Measurements from ENCODE around the gene ZXDC. TPM values are rescaled to one million over a fixed set of nuclear protein-coding genes. Genes with fewer than 3 reads are reported as not detected.

ZXDC gene
- total and polyA plus RNA-seq, 2 donors from 2014 or later, result 11.4 to 44.8 TPM

DNA sequence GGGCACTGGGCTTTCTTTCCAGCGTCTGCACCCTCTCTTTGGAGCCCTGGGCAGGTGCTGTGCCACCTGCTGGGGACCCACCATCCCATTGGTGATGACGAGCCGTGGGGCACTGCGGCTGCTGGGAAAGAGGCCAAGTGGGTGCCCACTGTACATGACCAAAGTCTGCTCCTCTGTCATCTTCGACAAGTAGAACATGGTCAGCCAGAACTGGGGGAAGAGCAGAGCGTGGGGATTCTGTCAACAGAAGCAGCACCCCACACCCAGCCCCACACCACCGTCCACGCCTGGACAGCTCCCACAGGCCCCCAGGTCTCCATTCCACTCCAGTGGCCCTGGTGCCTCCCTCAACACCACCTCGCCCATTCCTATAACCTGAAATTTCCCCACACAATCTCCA is 32.2 kb upstream of the ZXDC start:
- Histone ChIP-seq H3K4me1 (ENCODE audit: control insufficient read depth in 2 of 3, insufficient read depth in 2 of 3, low read depth in 1 of 3, low read length in 3 of 3) (no peaks in the 10 kb centered on the region), H3K9ac (ENCODE audit: low read length in 3 of 3) (no peak overlapping the region), H3K27ac (ENCODE audit: low read depth in 2 of 2, low read length in 2 of 2) (no peak overlapping the region), H3K27me3 (ENCODE audit: control insufficient read depth, insufficient read depth, low read length) (no peaks in the 10 kb centered on the region), H3K9me3 (ENCODE audit: control insufficient read depth in 2 of 3, insufficient read depth in 1 of 3, low read length in 3 of 3) (no peaks in the 10 kb centered on the region), H3K36me3 (ENCODE audit: control insufficient read depth in 2 of 3, insufficient read depth in 3 of 3, low read length in 3 of 3) (no peaks in the 10 kb centered on the region), H3K4me3 (ENCODE audit: low read length in 3 of 3) (no peak overlapping the region)
- TF ChIP-seq, protein P1, sequence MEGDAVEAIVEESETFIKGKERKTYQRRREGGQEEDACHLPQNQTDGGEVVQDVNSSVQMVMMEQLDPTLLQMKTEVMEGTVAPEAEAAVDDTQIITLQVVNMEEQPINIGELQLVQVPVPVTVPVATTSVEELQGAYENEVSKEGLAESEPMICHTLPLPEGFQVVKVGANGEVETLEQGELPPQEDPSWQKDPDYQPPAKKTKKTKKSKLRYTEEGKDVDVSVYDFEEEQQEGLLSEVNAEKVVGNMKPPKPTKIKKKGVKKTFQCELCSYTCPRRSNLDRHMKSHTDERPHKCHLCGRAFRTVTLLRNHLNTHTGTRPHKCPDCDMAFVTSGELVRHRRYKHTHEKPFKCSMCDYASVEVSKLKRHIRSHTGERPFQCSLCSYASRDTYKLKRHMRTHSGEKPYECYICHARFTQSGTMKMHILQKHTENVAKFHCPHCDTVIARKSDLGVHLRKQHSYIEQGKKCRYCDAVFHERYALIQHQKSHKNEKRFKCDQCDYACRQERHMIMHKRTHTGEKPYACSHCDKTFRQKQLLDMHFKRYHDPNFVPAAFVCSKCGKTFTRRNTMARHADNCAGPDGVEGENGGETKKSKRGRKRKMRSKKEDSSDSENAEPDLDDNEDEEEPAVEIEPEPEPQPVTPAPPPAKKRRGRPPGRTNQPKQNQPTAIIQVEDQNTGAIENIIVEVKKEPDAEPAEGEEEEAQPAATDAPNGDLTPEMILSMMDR (IDR thresholded peaks at IDR 0.05; ENCODE audit: borderline replicate concordance, extremely low read depth, insufficient read depth), result no peak
- peak in 1 of 5 donors; percentile 58 for DNase-seq
- FAIRE-seq, result no peak
- intact Hi-C loops (cut with DNase I), result no loop called here

DNA sequence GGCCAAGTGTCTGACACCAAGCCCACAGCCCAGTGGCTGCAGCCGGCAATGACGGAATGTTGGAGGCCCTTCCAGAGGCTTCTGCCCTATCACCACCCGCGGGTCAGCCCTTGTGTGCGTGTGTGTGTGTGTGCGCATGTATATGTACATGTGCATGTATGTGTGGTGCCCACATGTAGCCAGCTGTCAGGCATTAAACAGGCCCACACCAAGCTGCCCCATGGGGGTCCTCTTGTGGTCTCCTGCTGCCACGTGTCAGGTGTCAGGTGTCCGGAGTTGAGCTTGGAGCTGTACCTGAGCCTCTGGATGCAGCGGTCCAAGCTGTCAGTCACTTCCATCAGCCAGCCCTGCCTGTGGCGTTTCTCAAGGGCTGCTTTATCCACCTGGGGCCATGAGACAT is 28.0 kb upstream of the ZXDC start:
- DNase-seq (no peak), FAIRE-seq (no peak)
- Histone ChIP-seq H3K36me3 (ENCODE audit: control insufficient read depth in 2 of 3, insufficient read depth in 3 of 3, low read length in 3 of 3) (no peaks in the 10 kb centered on the region), H3K4me1 (ENCODE audit: control insufficient read depth in 2 of 3, insufficient read depth in 2 of 3, low read depth in 1 of 3, low read length in 3 of 3) (no peaks in the 10 kb centered on the region), H3K9me3 (ENCODE audit: control insufficient read depth in 2 of 3, insufficient read depth in 1 of 3, low read length in 3 of 3) (no peaks in the 10 kb centered on the region), H3K4me3 (ENCODE audit: low read length in 3 of 3) (no peak overlapping the region), H3K27ac (ENCODE audit: low read depth in 2 of 2, low read length in 2 of 2) (no peak overlapping the region), H3K27me3 (ENCODE audit: control insufficient read depth, insufficient read depth, low read length) (no peaks in the 10 kb centered on the region), H3K9ac (ENCODE audit: low read length in 3 of 3) (no peak overlapping the region)
- TF ChIP-seq, protein P1 (IDR thresholded peaks at IDR 0.05; ENCODE audit: borderline replicate concordance, extremely low read depth, insufficient read depth), result no peak
- intact Hi-C loops (cut with DNase I), result no loop called here

DNA sequence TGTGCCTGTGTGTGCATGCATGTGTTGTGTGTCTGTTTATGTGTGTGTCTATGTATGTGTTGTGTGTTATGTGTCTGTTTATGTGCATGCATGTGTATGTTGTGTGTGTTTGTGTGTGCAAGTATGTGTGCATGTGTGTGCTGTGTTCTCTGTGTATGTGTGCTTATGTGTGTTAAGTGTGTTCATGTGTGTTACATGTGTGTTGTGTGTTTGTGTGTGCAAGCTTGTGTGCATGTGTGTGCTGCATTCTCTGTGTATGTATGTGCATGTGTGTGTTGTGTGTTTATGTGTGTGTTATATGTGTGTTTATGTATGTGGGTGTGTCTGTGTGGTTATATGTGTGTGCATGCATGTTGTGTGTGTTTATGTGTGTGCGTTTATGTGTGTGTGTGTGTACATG is 27.0 kb upstream of the ZXDC start:
- Histone ChIP-seq H3K9me3 (ENCODE audit: control insufficient read depth in 2 of 3, insufficient read depth in 1 of 3, low read length in 3 of 3) (no peaks in the 10 kb centered on the region), H3K27ac (ENCODE audit: low read depth in 2 of 2, low read length in 2 of 2) (no peak overlapping the region), H3K4me3 (ENCODE audit: low read length in 3 of 3) (peak overlapping the region in 1 of 3 donors; percentile 19), H3K36me3 (ENCODE audit: control insufficient read depth in 2 of 3, insufficient read depth in 3 of 3, low read length in 3 of 3) (no peaks in the 10 kb centered on the region), H3K4me1 (ENCODE audit: control insufficient read depth in 2 of 3, insufficient read depth in 2 of 3, low read depth in 1 of 3, low read length in 3 of 3) (no peaks in the 10 kb centered on the region), H3K27me3 (ENCODE audit: control insufficient read depth, insufficient read depth, low read length) (no peaks in the 10 kb centered on the region), H3K9ac (ENCODE audit: low read length in 3 of 3) (no peak overlapping the region)
- no peak for FAIRE-seq
- TF ChIP-seq, protein P1 (IDR thresholded peaks at IDR 0.05; ENCODE audit: borderline replicate concordance, extremely low read depth, insufficient read depth), result no peak
- intact Hi-C loops (cut with DNase I), result no loop called here
- DNase-seq, result no peak

DNA sequence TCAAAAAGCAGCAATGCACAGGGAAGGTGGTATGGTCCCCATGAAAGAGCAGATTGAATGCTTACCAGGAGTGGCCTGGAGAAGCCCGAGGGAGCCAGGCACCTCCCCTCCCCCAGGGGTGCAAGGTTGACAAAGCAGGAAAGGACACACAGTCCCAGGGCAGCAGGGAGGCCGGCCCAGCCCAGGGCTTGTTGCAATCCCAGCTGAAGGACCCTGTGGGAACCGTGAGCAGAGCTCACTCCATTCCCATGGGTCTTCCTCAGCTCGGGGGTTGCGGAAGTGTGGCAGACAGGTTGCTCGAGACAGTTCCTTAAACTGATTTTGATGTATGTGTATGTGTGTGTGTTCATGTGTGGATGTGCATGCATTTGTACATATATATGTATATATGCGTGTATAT is 26.0 kb upstream of the ZXDC start:
- no peak overlapping the region for H3K9ac ChIP-seq (ENCODE audit: low read length in 3 of 3)
- FAIRE-seq, result no peak
- peak in 1 of 5 donors; percentile 50 for DNase-seq
- H3K9me3 ChIP-seq (ENCODE audit: control insufficient read depth in 2 of 3, insufficient read depth in 1 of 3, low read length in 3 of 3), result no peaks in the 10 kb centered on the region
- TF ChIP-seq, protein P1 (IDR thresholded peaks at IDR 0.05; ENCODE audit: borderline replicate concordance, extremely low read depth, insufficient read depth), result no peak
- no peaks in the 10 kb centered on the region for H3K27me3 ChIP-seq (ENCODE audit: control insufficient read depth, insufficient read depth, low read length)
- no peak overlapping the region for H3K27ac ChIP-seq (ENCODE audit: low read depth in 2 of 2, low read length in 2 of 2)
- H3K4me1 ChIP-seq (ENCODE audit: control insufficient read depth in 2 of 3, insufficient read depth in 2 of 3, low read depth in 1 of 3, low read length in 3 of 3), result no peaks in the 10 kb centered on the region
- no peak overlapping the region for H3K4me3 ChIP-seq (ENCODE audit: low read length in 3 of 3)
- intact Hi-C loops (cut with DNase I), result no loop called here
- H3K36me3 ChIP-seq (ENCODE audit: control insufficient read depth in 2 of 3, insufficient read depth in 3 of 3, low read length in 3 of 3), result no peaks in the 10 kb centered on the region
